ENCODE data around the gene SIPA1.
"Not testable (repeated sequence)": the region's sequence is repeated elsewhere in the genome, so short reads cannot be mapped to it uniquely, and the experiment has no call there.

The SIPA1 gene

GRCh38 chr11:65623852-65624616 lies 13.9 kb upstream of the SIPA1 start:
- DNase-seq: no peak

- DNase-seq: no peak
These were observed 12.8 kb upstream of the SIPA1 start for GRCh38 chr11:65624931-65625627.

DNA sequence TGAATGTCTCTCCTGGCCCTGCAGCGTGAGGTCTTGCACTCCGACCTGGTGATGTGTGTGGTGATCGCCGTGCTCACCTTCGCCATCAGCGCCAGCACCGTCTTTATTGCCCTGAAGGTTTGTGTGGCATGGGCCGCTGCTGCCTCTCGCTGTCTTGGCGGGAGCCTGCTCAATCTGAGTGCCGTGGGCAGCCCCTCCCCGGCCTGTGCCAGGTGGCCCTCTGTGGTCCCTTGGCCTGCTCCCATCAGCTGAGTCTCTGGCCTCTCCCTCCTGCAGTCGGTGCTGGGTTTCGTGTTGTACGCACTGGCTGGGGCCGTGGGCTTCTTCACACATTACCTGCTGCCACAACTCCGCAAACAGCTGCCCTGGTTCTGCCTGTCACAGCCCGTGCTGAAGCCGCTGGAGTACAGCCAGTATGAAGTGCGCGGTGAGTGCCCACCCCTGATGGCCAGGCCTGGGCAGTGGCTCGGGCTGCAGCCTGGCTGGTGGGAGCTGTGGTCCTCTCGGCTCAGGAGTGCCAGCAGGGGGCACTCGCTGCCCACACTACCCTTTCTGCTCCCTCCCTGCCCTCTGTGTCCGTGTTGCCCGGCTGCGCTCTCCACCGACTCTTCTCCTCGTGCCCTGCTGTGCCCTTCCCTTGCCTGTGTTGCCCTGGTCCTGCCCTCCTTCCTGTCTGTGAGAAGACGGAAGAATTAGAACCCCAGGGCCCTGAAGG lies 12.1 kb upstream of the SIPA1 start:
- DNase-seq: peak; percentile 74

GRCh38 chr11:65627202-65627601 lies 10.7 kb upstream of the SIPA1 start:
- no peak for DNase-seq

DNA sequence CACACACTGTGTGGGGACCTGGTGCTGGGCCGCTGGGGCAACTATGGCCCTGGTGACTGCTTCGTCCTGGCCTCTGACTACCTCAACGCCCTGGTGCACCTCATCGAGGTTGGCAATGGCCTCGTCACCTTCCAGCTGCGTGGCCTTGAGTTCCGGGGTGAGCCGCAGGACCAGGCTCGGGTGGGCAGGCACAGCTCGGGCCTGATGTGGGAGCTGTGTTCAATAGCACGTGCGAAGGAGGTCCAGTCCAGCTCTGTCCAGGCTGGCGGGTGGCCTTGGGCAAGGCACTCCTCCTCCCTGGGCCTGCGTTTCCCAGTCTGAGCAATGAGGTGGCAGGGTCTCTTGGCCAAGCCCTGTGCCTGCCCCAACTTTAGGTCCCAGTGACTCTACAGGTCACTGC lies 8.3 kb upstream of the SIPA1 start:
- no peak for DNase-seq

GRCh38 chr11:65630215-65630614 lies 7.7 kb upstream of the SIPA1 start:
- no peak for DNase-seq

DNA sequence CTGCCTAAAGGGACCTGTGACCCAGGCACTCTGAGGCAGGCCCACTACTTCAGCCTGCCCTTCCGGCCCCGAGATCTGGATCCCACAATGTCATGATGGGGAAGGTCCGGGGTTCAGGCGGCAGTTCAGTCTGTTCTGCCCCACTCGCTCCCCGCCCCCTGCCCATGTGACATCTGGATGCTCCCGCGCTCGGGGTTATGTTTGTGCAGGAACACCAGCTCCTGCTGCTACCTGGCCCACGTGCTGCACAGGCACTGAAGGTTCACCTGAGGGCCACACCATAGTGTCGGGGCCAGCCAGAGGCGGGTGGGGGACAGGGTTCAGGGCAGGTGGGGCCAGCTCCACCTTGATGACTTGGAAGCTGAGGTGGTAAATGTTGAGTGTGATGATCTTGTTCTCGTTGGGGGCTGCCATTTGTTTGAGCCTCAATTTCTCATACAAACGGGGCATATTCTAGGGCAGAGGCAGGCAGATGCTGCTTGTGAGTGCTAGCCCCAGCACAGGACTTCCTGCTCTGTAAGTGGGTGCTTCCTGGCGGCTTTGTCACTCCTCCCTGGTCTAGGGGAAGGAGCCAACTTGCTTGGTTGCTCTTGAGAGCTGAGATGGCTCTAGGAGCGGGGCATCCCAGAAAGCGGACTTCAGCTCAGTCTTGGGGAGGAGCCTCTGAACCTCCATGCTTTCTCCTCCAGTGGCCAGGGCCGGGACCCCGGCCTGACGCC lies 4.4 kb upstream of the SIPA1 start:
- DNase-seq: no peak

- DNase-seq: no peak
These were observed 3.8 kb upstream of the SIPA1 start for GRCh38 chr11:65634109-65634436.

DNA sequence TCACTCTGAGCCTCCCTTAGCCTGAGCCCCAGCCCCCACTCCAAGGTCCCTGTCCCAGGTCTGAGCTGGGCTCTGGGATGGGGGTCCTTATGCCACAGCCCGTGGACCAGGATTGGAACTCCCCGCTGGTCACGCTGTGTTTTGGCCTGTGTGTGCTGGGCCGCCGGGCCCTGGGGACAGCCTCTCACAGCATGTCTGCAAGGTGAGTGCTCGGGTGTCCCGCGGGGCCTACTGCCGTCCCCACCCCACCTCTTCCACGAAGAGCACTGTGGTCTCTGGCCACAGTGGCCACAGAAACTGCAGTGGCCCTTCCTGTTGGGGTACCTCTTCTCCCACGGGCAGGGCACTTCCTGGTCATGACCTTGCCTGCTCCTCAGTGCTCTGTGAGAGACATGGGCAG lies 3.5 kb upstream of the SIPA1 start:
- no peak for DNase-seq

DNA sequence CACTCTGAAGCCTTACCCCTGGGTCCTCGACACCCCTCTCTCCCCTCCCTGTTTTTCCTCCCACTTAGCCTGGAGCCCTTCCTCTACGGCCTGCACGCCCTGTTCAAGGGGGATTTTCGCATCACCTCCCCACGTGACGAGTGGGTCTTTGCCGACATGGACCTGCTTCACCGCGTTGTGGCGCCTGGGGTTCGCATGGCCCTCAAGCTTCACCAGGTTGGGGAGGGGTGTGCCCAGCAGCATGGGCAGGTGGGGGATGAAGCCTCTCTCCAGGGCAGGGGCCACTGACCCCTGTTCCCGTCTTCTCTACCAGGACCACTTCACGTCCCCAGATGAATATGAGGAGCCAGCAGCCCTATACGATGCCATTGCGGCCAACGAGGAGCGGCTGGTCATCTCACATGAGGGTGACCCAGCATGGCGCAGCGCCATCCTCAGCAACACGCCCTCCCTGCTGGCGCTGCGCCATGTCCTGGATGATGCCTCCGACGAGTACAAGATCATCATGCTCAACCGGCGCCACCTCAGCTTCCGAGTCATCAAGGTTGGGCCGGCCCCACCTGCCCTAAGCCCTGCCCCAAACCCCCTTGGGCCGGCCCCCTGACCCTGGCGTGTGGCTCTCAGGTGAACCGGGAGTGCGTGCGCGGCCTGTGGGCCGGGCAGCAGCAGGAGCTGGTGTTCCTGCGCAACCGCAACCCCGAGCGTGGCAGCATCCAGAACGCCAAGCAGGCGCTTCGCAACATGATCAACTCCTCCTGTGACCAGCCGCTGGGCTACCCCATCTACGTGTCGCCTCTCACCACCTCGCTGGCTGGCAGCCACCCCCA lies 2.8 kb upstream of the SIPA1 start:
- DNase-seq: no peak

GRCh38 chr11:65636108-65637031 lies 1.5 kb upstream of the SIPA1 start:
- DNase-seq: no peak

DNA sequence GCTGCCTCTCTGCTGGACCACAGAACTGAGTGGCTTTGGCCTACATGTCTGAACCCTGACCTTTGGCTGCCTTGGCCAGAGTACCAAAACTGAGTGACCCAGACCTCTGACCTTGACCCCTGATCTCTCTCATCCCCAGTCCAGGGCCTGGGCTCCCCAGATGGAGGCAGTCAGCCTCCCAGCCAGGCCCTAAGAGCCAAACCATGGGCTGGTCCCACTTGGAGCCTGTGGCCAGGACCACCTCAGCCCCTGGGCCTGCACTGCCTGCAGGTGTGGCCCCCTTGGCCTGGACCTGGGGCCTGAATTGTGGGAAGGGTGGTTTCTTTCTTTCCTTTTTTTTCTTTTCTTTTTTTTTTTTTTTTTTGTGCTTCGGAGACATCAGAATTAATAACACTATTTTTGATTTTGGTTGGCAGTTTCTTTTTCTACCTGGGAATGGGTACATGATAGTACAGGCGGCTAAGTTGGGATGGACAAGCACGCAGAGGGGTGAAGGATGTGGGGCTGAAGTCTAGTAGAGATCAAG lies 806 bp upstream of the SIPA1 start:
- DNase-seq: no peak

DNA sequence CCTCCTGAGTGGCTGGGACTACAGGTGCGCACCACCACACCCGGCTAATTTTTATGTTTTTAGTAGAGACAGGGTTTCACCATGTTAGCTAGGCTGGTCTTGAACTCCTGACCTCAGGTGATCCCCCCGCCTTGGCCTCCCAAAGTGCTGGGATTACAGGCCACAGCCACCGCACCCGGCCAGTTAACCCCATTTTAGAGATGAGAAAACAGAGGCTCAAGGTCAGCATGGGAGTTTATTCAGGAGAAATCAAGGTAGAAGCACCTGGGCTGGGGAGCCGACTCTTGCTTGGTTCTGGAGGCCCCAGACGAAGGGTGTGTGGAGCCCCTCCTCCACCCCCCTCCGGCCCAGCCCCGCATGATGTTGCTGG lies 1.3 kb downstream of the SIPA1 start:
- not testable (repeated sequence) for DNase-seq

DNA sequence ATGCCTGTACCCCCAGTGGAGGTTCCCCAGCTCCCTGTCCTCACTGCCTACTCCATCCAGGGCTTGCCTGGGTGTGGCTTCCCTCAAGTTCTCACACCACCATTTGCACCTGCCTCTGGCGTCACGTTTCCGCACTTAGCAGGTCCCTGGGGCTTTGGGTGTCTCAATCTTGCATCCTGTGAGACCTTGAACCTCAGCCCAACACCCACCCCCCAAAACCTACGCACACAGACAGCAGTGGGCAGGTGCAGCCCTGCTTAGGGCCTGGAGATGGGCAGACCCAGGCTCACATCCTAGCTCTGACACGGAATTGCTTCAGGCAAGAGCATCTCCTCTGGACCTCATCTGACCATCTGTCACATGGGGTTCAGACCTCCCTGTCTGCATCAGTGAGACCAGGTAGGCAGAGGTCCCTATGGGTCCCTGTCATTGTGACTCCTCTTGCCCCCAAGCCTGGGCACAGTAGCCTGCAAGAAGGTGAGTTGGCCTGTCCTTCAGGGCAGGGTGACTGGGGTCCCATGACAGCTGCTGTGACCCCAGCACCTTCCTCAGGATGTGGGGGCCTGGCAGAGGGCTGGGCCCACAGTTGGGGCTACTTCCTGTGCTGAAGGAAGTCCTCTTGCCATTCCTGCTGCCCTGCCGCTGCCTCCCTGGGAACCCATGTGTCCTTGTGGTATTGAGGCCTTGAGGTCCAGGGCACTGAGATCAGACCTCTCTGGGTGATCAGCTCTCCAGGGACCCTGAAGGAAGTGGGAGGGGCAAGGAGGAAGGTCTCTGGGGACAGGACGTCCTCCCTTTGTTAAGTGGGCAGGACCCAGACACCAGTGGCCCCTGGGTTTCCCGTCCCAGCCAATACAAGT lies 2.0 kb downstream of the SIPA1 start:
- peak; percentile 95 for DNase-seq

GRCh38 chr11:65640483-65641296 lies 2.8 kb downstream of the SIPA1 start:
- DNase-seq: peak; percentile 85

GRCh38 chr11:65641297-65642013 lies 3.6 kb downstream of the SIPA1 start:
- no peak for DNase-seq

DNA sequence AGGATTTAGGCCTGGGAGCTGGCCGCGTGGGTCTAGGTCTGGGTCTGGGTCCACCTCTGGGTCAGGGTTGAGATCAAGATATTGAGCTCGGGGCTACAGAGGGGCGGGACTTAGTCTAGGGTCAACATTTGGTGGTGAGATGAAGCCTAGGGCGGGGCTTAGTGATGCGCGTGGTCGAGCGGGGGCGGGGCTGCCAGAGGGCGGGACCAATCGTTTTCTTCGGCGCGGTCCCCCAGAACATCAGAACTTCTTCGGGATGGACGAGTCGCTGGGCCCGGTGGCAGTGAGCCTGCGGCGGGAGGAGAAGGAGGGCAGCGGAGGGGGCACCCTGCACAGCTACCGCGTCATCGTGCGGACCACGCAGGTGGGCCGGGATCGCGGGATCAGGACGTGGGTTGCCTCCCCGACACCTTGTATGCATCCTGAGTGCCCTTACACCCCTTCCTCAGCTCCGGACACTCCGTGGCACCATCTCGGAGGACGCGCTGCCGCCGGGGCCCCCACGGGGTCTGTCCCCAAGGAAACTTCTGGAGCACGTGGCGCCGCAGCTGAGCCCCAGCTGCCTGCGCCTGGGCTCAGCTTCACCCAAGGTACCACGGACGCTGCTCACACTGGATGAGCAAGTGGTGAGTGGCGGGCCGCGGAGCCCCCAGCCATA lies 4.2 kb downstream of the SIPA1 start:
- peak; percentile 33 for DNase-seq

DNA sequence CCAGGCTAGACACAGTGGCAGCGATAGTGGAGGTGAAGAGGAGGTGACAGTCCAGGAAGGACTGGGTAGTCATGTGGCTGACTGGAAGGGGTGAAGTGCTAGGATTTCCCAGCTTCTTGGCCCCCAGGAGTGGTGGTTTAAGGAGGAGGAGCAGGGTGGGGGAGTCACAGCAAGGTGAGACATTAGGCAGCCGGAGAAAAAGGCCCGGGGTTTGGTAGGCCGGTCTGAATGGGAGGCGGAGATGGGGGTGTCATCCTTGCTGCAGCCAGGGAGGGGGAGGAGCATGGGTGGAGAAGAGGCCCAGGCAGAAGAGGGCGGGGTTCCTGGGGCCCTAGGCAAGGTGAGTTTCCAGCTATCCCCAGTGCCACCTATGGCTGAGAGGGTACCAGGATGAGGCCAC lies 6.1 kb downstream of the SIPA1 start:
- DNase-seq: no peak
